ENCODE data around the gene SYMPK. TPM values are rescaled to one million over a fixed set of nuclear protein-coding genes. Genes with fewer than 3 reads are reported as not detected.
"Not testable (repeated sequence)": the region's sequence is repeated elsewhere in the genome, so short reads cannot be mapped to it uniquely, and the experiment has no call there.

Gene SYMPK
- total RNA-seq, 2 experiments from 2014 or later = 117 to 124 TPM

DNA sequence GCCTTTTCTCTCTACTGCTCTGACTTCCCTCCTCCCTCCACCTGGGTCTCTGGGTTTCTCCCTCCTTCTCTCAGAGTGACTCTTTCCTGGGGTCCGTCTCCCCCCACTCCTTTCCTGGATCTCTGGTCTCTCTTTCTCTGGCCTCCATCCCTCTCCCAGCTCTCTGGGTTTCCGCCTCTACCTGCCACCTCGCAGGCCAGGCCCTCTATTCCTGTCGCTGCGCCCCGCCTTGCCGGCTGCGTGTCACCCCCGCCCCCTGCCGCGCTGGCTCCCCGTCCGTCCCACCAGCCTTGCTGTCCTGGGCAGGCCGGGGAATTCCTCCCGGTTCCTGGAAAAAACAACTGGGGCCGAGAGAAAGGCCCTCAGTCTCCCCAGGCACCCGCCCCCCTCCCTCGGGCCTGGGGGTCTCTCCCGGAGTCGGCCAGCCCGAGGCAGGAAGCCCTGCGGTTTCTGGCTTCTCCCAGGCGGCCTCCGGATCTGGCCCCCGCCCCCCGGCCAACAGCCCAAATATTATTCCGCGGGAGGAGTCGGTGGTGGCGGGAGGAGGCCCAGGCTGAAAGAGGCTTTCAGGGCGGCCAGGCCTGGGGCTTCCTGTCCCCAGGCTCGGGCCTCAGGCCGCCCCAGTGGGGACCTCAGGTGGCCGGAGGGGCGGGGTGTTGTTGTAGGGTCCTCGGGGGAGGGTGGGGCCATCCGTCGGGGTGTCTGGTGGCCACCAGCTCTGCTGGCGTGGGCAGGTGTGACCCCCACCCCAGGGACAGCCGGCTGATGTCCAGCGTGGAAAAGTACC is 13.7 kb upstream of the SYMPK start:
- ChIA-PET CTCF (interaction anchor here (0.7 to 1.2 kb wide), 3 partner anchors 9 to 395 kb away, joined by 3 read pairs; no protein-coding TSS in a partner anchor), POLR2A (interaction anchor here (0.8 kb wide), 1 partner anchor 10 kb away, joined by 4 read pairs; the partner anchor contains the start of gene IRF2BP1)

DNA sequence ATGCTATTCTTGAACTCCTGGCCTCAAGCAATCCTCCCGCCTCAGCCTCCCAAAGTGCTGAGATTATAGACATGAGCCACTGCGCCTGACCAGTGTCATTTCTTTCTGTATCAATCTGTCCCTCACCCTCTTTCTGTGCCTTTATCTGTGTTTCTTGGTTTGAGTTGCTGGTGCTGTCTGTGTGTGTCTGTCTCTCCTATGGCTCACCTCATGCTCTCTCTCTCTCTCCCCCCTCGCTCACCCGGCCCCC is 13.1 kb upstream of the SYMPK start:
- ChIA-PET CTCF (interaction anchor here (0.7 to 1.2 kb wide), 3 partner anchors 9 to 396 kb away, joined by 3 read pairs; no protein-coding TSS in a partner anchor), POLR2A (no interaction called here)

DNA sequence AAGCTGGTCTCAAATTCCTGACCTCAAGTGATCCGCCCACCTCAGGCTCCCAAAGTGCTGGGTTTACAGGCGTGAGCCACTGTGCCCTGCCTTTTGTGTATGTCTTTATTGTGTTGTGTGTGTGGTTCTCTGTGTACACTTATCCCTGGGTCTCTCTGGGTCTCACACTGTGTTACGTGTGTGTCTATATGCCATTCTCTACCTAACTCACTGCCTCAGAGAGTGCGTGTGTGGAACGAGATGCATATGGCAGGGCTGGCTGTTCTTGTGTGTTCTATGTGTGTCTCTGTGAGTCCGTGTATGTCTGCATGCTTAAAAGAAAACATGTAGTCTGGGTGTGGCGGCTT is 11.6 kb upstream of the SYMPK start:
- CTCF ChIA-PET = no interaction called here
- POLR2A ChIA-PET = no interaction called here

DNA sequence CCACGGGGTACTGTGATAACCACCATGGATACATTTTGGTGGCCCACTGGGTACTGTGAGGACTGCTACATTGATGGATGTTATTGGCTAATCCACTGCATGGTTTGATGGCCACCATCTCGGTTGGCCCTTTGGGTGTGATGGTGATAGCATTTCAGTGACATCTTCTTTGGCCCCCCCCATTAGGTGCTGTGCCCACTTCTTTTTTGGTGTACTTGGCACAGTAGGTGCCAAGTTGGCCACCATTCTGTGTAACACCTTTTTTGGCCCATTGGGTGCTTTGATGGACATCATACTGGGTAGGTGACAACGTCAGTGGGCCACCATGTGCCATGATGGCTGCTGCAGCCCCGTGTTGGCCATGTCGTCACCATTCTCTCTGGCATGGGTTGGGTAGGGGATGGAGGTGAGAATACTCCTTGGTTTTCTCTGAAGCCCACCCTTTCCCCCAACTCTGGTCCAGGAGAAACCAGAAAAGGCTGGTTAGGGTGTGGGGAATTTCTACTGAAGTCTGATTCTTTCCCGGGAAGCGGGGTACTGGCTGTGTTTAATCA is 10.3 kb upstream of the SYMPK start:
- ChIA-PET CTCF (interaction anchor here (1.1 to 1.3 kb wide), 2 partner anchors 9 to 10 kb away, joined by 3 to 5 read pairs; no protein-coding TSS in a partner anchor), POLR2A (no interaction called here)

DNA sequence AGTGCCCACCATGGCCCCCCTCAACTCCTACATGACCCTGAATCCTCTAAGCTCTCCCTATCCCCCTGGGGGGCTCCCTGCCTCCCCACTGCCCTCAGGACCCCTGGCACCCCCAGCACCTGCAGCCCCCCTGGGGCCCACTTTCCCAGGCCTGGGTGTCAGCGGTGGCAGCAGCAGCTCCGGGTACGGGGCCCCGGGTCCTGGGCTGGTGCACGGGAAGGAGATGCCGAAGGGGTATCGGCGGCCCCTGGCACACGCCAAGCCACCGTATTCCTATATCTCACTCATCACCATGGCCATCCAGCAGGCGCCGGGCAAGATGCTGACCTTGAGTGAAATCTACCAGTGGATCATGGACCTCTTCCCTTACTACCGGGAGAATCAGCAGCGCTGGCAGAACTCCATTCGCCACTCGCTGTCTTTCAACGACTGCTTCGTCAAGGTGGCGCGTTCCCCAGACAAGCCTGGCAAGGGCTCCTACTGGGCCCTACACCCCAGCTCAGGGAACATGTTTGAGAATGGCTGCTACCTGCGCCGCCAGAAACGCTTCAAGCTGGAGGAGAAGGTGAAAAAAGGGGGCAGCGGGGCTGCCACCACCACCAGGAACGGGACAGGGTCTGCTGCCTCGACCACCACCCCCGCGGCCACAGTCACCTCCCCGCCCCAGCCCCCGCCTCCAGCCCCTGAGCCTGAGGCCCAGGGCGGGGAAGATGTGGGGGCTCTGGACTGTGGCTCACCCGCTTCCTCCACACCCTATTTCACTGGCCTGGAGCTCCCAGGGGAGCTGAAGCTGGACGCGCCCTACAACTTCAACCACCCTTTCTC is 9.4 kb upstream of the SYMPK start:
- ChIA-PET POLR2A (no interaction called here), CTCF (interaction anchor here (1.1 to 1.3 kb wide), 3 partner anchors 8 to 11 kb away, joined by 3 to 5 read pairs (median 3); no protein-coding TSS in a partner anchor)

DNA sequence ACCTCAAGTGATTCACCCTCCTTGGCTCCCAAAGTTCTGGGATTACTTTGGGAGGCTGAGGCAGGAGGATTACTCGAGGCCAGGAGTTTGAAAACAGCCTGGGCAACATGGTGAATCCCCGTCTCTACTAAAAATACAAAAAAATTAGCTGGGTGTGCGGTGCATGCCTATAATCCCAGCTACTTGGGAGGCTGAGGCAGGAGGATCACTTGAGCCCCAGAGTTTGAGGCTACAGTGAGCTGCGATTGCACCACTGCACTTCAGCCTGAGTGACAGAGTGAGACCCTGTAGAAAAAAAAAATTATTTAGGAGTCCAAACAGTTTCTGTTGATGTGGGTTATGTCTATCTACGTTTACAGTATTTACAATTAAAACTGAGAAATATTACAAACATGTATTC is 7.9 kb upstream of the SYMPK start:
- ChIA-PET POLR2A (no interaction called here), CTCF (no interaction called here)

DNA sequence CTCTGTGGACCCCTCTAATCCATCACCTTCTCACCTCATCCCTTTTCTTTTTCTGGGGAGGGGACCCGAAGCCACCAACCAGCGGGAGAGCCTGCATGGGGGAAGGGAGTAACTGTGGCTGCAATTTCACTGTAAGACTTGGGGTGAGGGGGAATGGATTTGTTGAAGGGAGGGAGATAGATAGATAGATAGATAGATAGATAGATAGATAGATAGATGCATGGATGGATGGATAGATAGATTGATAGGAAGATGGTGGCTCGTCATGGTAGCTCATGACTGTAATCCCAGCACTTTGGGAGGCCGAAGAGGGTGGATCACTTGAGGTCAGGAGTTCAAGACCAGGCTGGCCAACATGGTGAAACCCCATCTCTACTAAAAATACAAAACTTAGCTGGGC is 4.3 kb upstream of the SYMPK start:
- POLR2A ChIA-PET = not testable (repeated sequence)
- CTCF ChIA-PET = interaction anchor here (1.6 to 4.7 kb wide), 2 partner anchors 14 to 50 kb away, joined by 4 to 65 read pairs; no protein-coding TSS in a partner anchor

DNA sequence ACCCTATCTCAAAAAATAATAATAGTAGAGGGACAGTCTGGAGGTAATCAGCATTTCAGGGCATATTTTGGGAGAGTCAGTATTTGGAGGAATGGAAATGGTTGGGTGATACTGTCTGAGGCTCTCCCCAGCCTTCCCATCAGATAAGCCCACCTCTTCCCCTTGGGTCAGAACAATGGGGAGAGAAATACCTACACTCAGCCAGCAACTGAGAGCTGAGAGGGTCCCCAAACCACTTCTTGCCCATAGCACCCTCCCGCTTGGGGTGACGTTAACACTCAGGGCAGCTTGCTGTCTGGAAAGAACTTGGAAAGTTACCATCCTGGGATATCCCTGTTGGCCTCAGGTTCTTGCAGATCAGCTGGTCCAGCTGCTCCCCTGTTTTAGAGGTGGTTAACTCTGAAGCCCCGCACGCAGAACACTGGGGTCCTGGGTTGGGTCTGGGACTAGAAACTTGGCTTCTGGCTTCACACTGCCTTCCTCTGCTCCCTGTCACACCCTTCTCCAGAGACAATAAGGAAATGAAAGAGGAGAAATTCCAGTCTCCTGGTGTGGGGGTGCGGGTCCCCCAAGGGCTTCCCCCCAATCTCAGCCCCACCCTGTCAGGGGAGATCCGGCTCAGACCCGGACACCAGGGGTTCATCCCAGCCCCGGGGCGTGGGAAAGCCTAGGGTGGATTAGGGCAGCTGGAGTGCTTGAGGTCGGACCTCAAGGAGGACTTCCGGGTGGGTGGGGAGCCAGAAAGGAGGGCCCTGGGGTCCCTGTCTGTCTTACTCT is 3.6 kb upstream of the SYMPK start:
- POLR2A ChIA-PET = no interaction called here
- CTCF ChIA-PET = interaction anchor here (0.8 to 4.7 kb wide), 3 partner anchors 15 to 50 kb away, joined by 3 to 65 read pairs (median 4); no protein-coding TSS in a partner anchor

DNA sequence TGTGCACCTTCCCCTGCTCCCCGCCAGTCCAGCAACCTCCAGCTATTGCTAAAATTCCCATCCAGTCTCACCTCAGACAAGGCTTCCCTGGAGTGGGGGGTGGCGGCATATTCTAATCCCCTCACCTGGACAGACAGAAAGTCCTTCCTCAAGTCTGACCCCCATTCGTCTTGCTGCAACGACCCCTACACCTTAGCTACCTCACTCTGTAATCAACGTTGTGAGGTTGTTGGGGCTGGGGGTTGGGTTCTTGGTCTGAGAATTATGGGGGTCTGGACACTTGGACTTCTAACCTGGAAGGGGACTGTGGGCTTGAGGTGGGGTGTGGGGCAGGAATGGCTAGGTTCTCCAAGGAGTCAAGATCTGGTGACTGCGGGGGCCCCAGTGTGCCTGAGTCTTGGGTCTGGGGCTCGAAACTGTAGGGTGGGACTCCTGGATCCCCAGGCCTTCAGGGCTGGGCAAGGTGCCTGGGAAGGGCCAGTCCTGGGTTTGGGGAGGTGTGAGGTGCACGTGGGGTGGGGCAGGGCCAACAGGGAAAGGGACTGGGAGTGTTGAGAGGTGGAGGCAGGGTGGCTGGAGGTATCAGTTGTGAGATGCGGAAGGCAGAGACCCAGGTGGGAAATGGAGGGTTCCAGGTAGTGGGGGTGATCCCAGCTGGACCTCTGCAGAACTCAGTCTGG is 2.5 kb upstream of the SYMPK start:
- CTCF ChIA-PET = interaction anchor here (1.0 to 4.7 kb wide), 7 partner anchors 8 to 65 kb away, joined by 3 to 65 read pairs (median 23); partner anchors contain the start of genes IRF2BP1 and MYPOP
- POLR2A ChIA-PET = interaction anchor here (0.5 to 2.8 kb wide), 2 partner anchors 17 to 20 kb away, joined by 3 to 19 read pairs; partner anchors contain the start of gene IRF2BP1

DNA sequence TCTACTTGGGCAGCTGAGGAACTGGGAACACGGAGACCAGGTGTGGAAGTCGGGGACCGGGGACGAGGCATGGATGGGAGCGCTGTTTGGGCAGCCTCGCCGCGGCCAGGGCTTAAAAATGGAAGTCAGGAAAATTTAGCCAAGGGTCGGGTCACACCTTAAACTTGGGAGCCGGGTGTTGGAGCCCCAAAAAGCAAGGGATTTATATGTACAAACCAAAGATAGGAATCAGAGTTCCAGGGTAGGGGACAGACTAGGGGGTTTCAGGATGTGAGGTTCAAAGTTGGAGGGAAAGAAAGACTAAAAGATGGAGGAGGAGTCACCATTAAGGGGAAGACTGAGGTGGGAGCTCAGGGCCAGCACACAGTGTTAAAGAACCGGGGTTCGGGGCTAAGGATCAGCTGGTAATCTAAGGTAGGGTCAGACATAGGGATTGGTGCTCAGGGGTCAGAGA is 1.7 kb upstream of the SYMPK start:
- CTCF ChIA-PET = interaction anchor here (0.6 to 4.7 kb wide), 12 partner anchors 8 to 399 kb away, joined by 3 to 65 read pairs (median 3); partner anchors contain the start of genes IRF2BP1 and MYPOP
- POLR2A ChIA-PET = interaction anchor here (0.5 to 2.8 kb wide), 2 partner anchors 18 to 21 kb away, joined by 3 to 19 read pairs; partner anchors contain the start of gene IRF2BP1

DNA sequence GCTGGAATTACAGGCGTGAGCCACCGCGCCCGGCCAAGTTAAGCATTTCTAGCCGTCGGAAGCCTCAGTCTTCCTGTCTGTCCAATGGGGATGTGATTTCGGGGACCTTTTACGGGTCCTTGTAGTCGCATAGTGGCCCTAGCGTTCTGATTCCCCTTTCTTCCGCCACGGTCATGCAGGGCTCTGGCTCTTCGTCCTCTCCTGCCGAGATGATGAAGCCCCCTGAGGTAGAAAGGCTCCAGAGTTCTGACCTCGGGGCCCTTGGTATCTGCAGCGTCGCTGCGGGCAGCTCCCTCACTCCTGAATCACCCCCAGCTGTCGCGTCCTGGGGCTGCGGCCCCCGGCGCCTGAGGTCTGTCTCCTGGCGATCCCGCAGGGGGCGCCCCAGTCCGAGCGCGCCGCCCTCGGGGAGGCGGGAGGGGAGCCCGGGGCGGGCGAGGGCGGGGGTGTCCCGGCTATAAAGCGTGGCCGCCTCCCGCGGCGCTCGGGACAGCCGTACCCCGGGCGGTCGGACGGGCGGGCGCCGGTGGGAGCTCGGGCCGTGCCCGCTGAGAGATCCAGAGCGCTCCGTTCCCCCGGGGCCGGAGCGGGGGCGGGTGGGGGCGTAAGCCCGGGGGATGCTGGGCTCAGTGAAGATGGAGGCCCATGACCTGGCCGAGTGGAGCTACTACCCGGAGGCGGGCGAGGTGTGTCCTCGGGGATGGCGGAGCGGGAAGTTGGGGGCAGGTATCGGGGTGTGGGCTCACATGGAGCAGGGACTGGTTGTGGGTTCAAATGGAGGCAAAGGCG is 1.1 kb upstream of the SYMPK start, which contains the start of gene FOXA3:
TSS of gene FOXA3 (plus strand) at position 487 of the 789 bp plus-strand sequence. CDS start at position 618, 131 bp downstream.
- POLR2A ChIA-PET = interaction anchor here (0.6 to 2.8 kb wide), 6 partner anchors 22 to 95 kb away, joined by 3 to 19 read pairs (median 4); partner anchors contain the start of genes IRF2BP1 and SIX5
- CTCF ChIA-PET = interaction anchor here (0.5 to 4.7 kb wide), 21 partner anchors 8 to 400 kb away, joined by 3 to 65 read pairs (median 3); partner anchors contain the start of genes IRF2BP1, MYPOP and SIX5

DNA sequence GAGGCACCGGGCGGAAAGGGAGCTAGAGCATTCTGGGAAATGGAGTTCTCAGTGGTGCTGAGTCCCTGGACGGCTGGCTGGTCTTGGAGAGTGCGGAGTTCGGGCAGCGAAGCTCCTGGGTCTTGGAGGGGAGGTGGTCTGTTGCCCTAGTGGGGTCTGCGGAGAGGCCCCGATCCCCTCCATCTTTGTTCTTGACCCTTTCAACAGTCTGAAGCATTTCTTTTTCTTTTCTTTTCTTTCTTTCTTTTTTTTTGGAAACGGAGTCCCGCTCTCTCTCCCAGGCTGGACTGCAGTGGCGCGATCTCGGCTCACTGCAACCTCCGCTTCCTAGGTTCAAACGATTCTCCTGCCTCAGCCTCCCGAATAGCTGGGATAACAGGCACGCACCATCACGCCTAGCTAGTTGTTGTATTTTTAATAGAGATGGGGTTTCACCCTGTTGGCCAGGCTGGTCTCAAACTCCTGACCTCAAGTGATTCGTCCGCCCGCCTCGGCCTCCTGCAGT is 440 bp upstream of the SYMPK start:
- ChIA-PET POLR2A (interaction anchor here (0.6 to 2.8 kb wide), 8 partner anchors 22 to 394 kb away, joined by 3 to 19 read pairs (median 4); partner anchors contain the start of genes IRF2BP1 and SIX5), CTCF (interaction anchor here (0.5 to 4.7 kb wide), 16 partner anchors 9 to 400 kb away, joined by 3 to 65 read pairs (median 5); partner anchors contain the start of genes IRF2BP1, MYPOP and SIX5)

DNA sequence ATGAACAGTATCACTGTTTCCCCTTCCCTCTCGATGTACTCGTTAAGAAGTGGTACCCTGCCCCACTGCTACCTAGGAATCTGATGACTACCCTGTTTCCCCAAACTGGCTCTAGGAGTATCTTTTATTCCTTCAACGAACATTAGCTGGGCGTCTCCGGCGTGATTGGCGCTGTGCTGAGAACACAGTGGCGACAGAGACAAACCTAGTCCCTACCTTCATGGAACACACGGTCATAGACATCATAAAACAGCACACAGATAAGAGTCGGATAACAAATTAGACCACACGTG is 730 bp downstream of the SYMPK start:
- POLR2A ChIA-PET = interaction anchor here (2.8 kb wide), 1 partner anchor 23 kb away, joined by 19 read pairs; the partner anchor contains the start of gene IRF2BP1

DNA sequence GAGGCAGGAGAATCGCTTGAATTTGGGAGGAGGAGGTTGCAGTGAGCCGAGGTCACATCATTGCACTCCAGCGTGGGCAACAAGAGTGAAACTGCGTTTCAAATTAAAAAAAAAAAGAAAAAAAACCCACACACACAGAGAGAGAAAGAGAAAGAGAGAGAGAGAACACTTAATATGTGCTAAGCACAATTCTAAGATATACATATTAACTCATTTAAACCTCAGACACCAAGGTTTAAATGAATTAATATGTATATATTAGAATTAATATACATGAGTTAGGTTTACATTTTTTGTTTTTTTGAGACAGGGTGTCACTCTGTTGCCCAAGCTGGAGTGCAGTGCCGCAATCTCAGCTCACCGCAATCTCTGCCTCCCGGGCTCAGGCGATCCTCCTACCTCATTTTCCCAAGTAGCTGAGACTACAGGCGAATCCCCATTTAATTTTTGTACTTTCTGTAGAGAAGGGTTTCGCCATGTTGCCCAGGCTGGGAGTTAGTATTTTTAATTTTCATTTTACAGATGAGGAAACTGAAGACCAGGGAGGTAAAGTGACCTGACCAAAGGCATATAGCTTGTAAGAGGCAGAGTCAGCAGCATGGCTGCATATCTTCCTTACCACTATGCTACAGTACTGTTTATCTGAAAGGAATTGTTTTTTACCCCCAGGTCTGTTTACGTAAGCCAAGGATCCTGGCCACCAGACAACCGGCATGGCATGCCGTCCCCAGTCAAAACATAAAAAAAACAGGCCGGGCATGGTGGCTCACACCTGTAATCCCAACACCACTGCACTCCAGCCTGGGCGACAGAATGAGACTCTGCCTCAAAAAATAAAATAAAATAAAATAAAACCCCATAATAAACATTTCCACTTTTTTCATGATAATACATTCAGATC is 2.3 kb downstream of the SYMPK start:
- POLR2A ChIA-PET = interaction anchor here (0.6 kb wide), 1 partner anchor 146 kb away, joined by 3 read pairs; no protein-coding TSS in a partner anchor
- CTCF ChIA-PET = interaction anchor here (1.7 to 1.8 kb wide), 2 partner anchors 44 to 91 kb away, joined by 5 read pairs; partner anchors contain the start of gene SIX5

More for the DNA sequence above, 730 bp downstream of the SYMPK start:
- CTCF ChIA-PET = interaction anchor here (2.9 to 4.1 kb wide), 2 partner anchors 23 to 45 kb away, joined by 24 to 27 read pairs; partner anchors contain the start of gene IRF2BP1

DNA sequence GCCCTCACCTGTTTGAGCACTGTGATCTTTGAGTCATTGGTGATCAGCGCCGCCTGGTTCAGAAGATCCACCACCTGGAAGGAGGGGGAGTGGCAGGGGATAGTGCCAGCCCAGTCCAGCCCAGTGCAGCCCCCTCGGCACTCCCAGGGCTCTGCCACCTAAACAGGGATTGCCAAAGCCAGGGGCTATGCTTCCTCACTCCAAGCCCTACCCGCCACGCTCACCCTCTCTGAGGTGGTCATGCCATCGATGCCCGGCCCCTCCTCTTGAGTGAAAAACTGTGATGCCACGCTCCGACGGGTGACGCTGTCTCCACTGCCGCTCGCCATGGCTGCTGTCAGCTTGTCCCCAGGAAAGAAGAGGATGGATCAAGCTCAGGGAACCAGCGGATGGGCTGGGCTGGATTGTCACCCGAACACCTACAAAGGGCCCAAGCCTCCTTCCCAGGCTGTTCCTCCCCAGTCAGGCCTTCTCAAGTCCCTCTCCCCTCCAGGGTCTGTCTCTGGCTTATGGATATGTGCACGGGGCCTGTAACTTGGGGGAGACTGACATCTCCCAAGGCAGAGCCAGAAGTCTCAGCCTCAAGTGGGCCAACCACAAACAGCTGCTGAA is 8.7 kb downstream of the SYMPK start:
- CTCF ChIA-PET = interaction anchor here (1.6 kb wide), 1 partner anchor 9 kb away, joined by 6 read pairs; the partner anchor contains the start of gene SYMPK
- POLR2A ChIA-PET = interaction anchor here (0.6 kb wide), 1 partner anchor 737 kb away, joined by 3 read pairs; no protein-coding TSS in a partner anchor
